ENCODE measurements around the gene GSTM2. TPM values are rescaled to one million over a fixed set of nuclear protein-coding genes. Genes with fewer than 3 reads are reported as not detected.
"Not testable (repeated sequence)": the region's sequence is repeated elsewhere in the genome, so short reads cannot be mapped to it uniquely, and the experiment has no call there.

The GSTM2 gene
- total and polyA plus RNA-seq, 5 donors = 50.3 to 99.5 (median 76.4) TPM

GRCh38 chr1:109685399-109685798 is 17.5 kb downstream of the GSTM2 start:
- H3K4me3 ChIP-seq (ENCODE audit: low read length); ATAC-seq; H3K9me3 ChIP-seq (ENCODE audit: control insufficient read depth, low read length); H3K27me3 ChIP-seq (ENCODE audit: control insufficient read depth, insufficient read depth); intact Hi-C loops (cut with DNase I); H3K27ac ChIP-seq (ENCODE audit: low read length); DNase-seq; H3K4me1 ChIP-seq (ENCODE audit: control insufficient read depth, insufficient read depth, low read length): not testable (repeated sequence)
- 100% methylated on average over 1 of the region's 1 CpG for WGBS

- ATAC-seq; DNase-seq; intact Hi-C loops (cut with DNase I); H3K4me1 ChIP-seq (ENCODE audit: control insufficient read depth, insufficient read depth, low read length); H3K27ac ChIP-seq (ENCODE audit: low read length); H3K27me3 ChIP-seq (ENCODE audit: control insufficient read depth, insufficient read depth); H3K4me3 ChIP-seq (ENCODE audit: low read length); H3K9me3 ChIP-seq (ENCODE audit: control insufficient read depth, low read length): not testable (repeated sequence)
- WGBS = 90% methylated on average over 4 of the region's 4 CpGs
Observed at GRCh38 chr1:109685890-109686289, 18.0 kb downstream of the GSTM2 start.

GRCh38 chr1:109687109-109687508 is 19.3 kb downstream of the GSTM2 start:
- 19% methylated on average over 11 of the region's 11 CpGs for WGBS
- ATAC-seq; H3K4me1 ChIP-seq (ENCODE audit: control insufficient read depth, insufficient read depth, low read length); intact Hi-C loops (cut with DNase I); H3K27me3 ChIP-seq (ENCODE audit: control insufficient read depth, insufficient read depth); H3K9me3 ChIP-seq (ENCODE audit: control insufficient read depth, low read length); DNase-seq: not testable (repeated sequence)
- Histone ChIP-seq H3K27ac (ENCODE audit: low read length) (peak overlapping the region; percentile 95), H3K4me3 (ENCODE audit: low read length) (peak overlapping the region; percentile 64)

- intact Hi-C loops (cut with DNase I) = no loop called here
- 2% methylated on average over 46 of the region's 46 CpGs for WGBS
- ATAC-seq (no peak), DNase-seq (no peak)
- Histone ChIP-seq H3K4me3 (ENCODE audit: low read length) (peak within 1 kb of the TSS; percentile 64), H3K9me3 (ENCODE audit: control insufficient read depth, low read length) (no peaks in the 10 kb centered on the region), H3K4me1 (ENCODE audit: control insufficient read depth, insufficient read depth, low read length) (peaks cover 2% of the 10 kb centered on the region), H3K27me3 (ENCODE audit: control insufficient read depth, insufficient read depth) (no peaks in the 10 kb centered on the region), H3K27ac (ENCODE audit: low read length) (peak within 1 kb of the TSS; percentile 95)
Observed at GRCh38 chr1:109687641-109688499, 20.0 kb downstream of the GSTM2 start, which contains the start of gene GSTM1. Gene GSTM1, plus strand, starts transcription at chr1:109687817. Its CDS starts 57 bp downstream, at chr1:109687874.

DNA sequence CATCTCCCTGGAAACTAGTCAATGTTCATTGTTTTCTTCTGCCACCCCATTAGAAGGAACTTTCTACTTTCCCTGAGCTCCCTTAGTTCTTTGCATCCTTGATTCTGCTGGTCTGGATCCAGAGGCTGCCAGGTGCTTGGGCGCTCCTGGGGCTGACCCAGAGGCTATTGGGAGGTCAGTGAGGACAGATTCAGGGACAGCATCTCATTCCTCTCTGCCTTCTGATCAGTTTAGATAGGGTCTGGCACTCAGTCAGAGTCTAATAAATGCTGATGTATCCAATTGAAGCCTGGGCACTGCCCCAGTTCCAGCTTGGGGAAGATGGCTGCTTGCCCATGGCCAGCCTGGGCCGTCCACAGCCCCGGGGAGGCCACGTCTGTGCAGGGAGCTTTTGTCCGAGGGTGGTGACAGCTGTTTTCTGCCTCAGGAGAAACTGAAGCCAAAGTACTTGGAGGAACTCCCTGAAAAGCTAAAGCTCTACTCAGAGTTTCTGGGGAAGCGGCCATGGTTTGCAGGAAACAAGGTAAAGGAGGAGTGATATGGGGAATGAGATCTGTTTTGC is 22.1 kb downstream of the GSTM2 start:
- Histone ChIP-seq H3K4me1 (ENCODE audit: control insufficient read depth, insufficient read depth, low read length) (peaks cover 2% of the 10 kb centered on the region), H3K4me3 (ENCODE audit: low read length) (no peak overlapping the region), H3K27me3 (ENCODE audit: control insufficient read depth, insufficient read depth) (no peaks in the 10 kb centered on the region), H3K9me3 (ENCODE audit: control insufficient read depth, low read length) (no peaks in the 10 kb centered on the region), H3K27ac (ENCODE audit: low read length) (no peak overlapping the region)
- ATAC-seq (no peak), DNase-seq (no peak)
- intact Hi-C loops (cut with DNase I) = no loop called here
- WGBS = 51% methylated on average over 6 of the region's 6 CpGs

DNA sequence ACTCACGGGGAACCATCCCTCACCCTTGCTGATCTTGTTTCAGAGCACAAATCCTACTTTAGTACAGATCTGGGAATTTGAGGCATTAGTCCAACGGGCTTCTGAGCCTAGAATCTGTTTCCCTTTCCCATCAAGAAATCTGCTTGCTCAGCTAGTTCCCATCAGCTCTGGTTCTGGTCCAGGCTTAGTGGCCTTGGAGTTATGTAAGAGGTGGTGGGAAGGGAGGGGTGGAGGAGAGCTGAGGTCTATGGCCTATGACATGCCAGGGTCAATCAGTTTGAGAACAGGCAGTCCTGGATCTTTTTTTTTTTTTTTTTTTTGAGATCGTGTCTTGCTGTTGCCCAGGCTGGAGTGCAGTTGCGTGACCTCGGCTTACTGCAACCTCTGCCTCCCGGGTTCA is 23.9 kb downstream of the GSTM2 start:
- no peaks in the 10 kb centered on the region for H3K9me3 ChIP-seq (ENCODE audit: control insufficient read depth, low read length)
- no peaks in the 10 kb centered on the region for H3K27me3 ChIP-seq (ENCODE audit: control insufficient read depth, insufficient read depth)
- ATAC-seq = no peak
- peaks cover 2% of the 10 kb centered on the region for H3K4me1 ChIP-seq (ENCODE audit: control insufficient read depth, insufficient read depth, low read length)
- no peak overlapping the region for H3K27ac ChIP-seq (ENCODE audit: low read length)
- 51% methylated on average over 6 of the region's 6 CpGs for WGBS
- intact Hi-C loops (cut with DNase I) = no loop called here
- DNase-seq = no peak
- H3K4me3 ChIP-seq (ENCODE audit: low read length) = no peak overlapping the region

- H3K4me3 ChIP-seq (ENCODE audit: low read length); DNase-seq; intact Hi-C loops (cut with DNase I); ATAC-seq; H3K4me1 ChIP-seq (ENCODE audit: control insufficient read depth, insufficient read depth, low read length); H3K27me3 ChIP-seq (ENCODE audit: control insufficient read depth, insufficient read depth); H3K9me3 ChIP-seq (ENCODE audit: control insufficient read depth, low read length); H3K27ac ChIP-seq (ENCODE audit: low read length): not testable (repeated sequence)
- 89% methylated on average over 5 of the region's 5 CpGs for WGBS
Observed at GRCh38 chr1:109694400-109694799, 26.5 kb downstream of the GSTM2 start.

DNA sequence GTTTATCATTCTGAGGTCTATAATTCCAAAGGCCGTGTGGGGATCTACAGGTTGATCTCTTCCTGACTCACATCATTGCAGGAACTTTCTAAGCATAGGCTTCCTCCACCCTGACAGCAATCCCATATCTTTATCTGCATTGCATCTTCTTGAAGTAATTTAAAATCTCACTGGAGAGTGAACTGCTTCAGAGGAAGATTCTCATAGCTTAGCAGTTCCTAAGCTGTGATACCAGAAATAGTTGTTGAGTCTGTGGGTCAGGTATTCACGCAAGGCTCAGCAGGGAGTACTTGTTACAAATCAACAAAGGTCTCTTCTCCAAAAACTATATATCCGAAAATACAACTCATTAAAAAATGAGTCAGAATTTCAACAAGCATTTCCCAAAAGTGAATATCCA is 27.3 kb downstream of the GSTM2 start:
- ATAC-seq; H3K27ac ChIP-seq (ENCODE audit: low read length); DNase-seq; H3K4me1 ChIP-seq (ENCODE audit: control insufficient read depth, insufficient read depth, low read length); H3K27me3 ChIP-seq (ENCODE audit: control insufficient read depth, insufficient read depth); H3K4me3 ChIP-seq (ENCODE audit: low read length); H3K9me3 ChIP-seq (ENCODE audit: control insufficient read depth, low read length); intact Hi-C loops (cut with DNase I): not testable (repeated sequence)
- 91% methylated on average over 3 of the region's 3 CpGs for WGBS

GRCh38 chr1:109697066-109697465 is 29.2 kb downstream of the GSTM2 start:
- no peaks in the 10 kb centered on the region for H3K4me1 ChIP-seq (ENCODE audit: control insufficient read depth, insufficient read depth, low read length)
- DNase-seq (no peak), ATAC-seq (no peak)
- no peaks in the 10 kb centered on the region for H3K27me3 ChIP-seq (ENCODE audit: control insufficient read depth, insufficient read depth)
- H3K9me3 ChIP-seq (ENCODE audit: control insufficient read depth, low read length) = no peaks in the 10 kb centered on the region
- H3K4me3 ChIP-seq (ENCODE audit: low read length) = no peak overlapping the region
- no peak overlapping the region for H3K27ac ChIP-seq (ENCODE audit: low read length)
- 89% methylated on average over 4 of the region's 4 CpGs for WGBS
- intact Hi-C loops (cut with DNase I) = no loop called here

- DNase-seq; H3K27me3 ChIP-seq (ENCODE audit: control insufficient read depth, insufficient read depth); H3K4me1 ChIP-seq (ENCODE audit: control insufficient read depth, insufficient read depth, low read length); intact Hi-C loops (cut with DNase I); H3K9me3 ChIP-seq (ENCODE audit: control insufficient read depth, low read length); ATAC-seq; H3K27ac ChIP-seq (ENCODE audit: low read length); H3K4me3 ChIP-seq (ENCODE audit: low read length): not testable (repeated sequence)
- 96% methylated on average over 4 of the region's 4 CpGs for WGBS
Observed at GRCh38 chr1:109697861-109698260, 30.0 kb downstream of the GSTM2 start.

- H3K4me3 ChIP-seq (ENCODE audit: low read length); ATAC-seq; H3K4me1 ChIP-seq (ENCODE audit: control insufficient read depth, insufficient read depth, low read length); H3K27ac ChIP-seq (ENCODE audit: low read length); H3K9me3 ChIP-seq (ENCODE audit: control insufficient read depth, low read length); H3K27me3 ChIP-seq (ENCODE audit: control insufficient read depth, insufficient read depth); intact Hi-C loops (cut with DNase I); DNase-seq: not testable (repeated sequence)
- WGBS = 90% methylated on average over 3 of the region's 3 CpGs
Observed at GRCh38 chr1:109702940-109703339, 35.1 kb downstream of the GSTM2 start.

Measured in right cardiac atrium (tissue), 5 donors.